ENCODE data around the gene ADGRE3.
"Not testable (repeated sequence)": the region's sequence is repeated elsewhere in the genome, so short reads cannot be mapped to it uniquely, and the experiment has no call there.

ADGRE3 gene

GRCh38 chr19:14629557-14629956 lies 45.1 kb downstream of the ADGRE3 start:
- TF ChIP-seq CTCF (IDR thresholded peaks at IDR 0.05; ENCODE audit: borderline replicate concordance, control extremely low read depth, extremely low read depth, insufficient read depth, missing control alignments) = no peak
- in situ Hi-C loops (cut with MboI; ENCODE audit: low sequenced_read_pairs, unreplicated experiment) = no loop called here
- DNase-seq (ENCODE audit: low spot score) = no peak

GRCh38 chr19:14624491-14624890 lies 50.2 kb downstream of the ADGRE3 start:
- in situ Hi-C loops (cut with MboI; ENCODE audit: low sequenced_read_pairs, unreplicated experiment); DNase-seq (ENCODE audit: low spot score): not testable (repeated sequence)

- in situ Hi-C loops (cut with MboI; ENCODE audit: low sequenced_read_pairs, unreplicated experiment) = no loop called here
- DNase-seq (ENCODE audit: low spot score) = no peak
- TF ChIP-seq CTCF (IDR thresholded peaks at IDR 0.05; ENCODE audit: borderline replicate concordance, control extremely low read depth, extremely low read depth, insufficient read depth, missing control alignments) = no peak
Observed at GRCh38 chr19:14619404-14619803, 55.2 kb downstream of the ADGRE3 start.

GRCh38 chr19:14616407-14616806 lies 58.2 kb downstream of the ADGRE3 start:
- TF ChIP-seq CTCF (IDR thresholded peaks at IDR 0.05; ENCODE audit: borderline replicate concordance, control extremely low read depth, extremely low read depth, insufficient read depth, missing control alignments) = no peak
- in situ Hi-C loops (cut with MboI; ENCODE audit: low sequenced_read_pairs, unreplicated experiment) = no loop called here
- no peak for DNase-seq (ENCODE audit: low spot score)

- DNase-seq (ENCODE audit: low spot score) = no peak
- TF ChIP-seq CTCF (IDR thresholded peaks at IDR 0.05; ENCODE audit: borderline replicate concordance, control extremely low read depth, extremely low read depth, insufficient read depth, missing control alignments) = no peak
- in situ Hi-C loops (cut with MboI; ENCODE audit: low sequenced_read_pairs, unreplicated experiment) = no loop called here
Observed at GRCh38 chr19:14615623-14616022, 59.0 kb downstream of the ADGRE3 start.

- in situ Hi-C loops (cut with MboI; ENCODE audit: low sequenced_read_pairs, unreplicated experiment) = no loop called here
- TF ChIP-seq CTCF (IDR thresholded peaks at IDR 0.05; ENCODE audit: borderline replicate concordance, control extremely low read depth, extremely low read depth, insufficient read depth, missing control alignments) = no peak
- DNase-seq (ENCODE audit: low spot score) = peak; percentile 67
Observed at GRCh38 chr19:14614099-14614412, 60.6 kb downstream of the ADGRE3 start.

GRCh38 chr19:14613399-14614098 lies 61.1 kb downstream of the ADGRE3 start:
- in situ Hi-C loops (cut with MboI; ENCODE audit: low sequenced_read_pairs, unreplicated experiment); DNase-seq (ENCODE audit: low spot score): not testable (repeated sequence)

GRCh38 chr19:14612657-14613056 lies 62.0 kb downstream of the ADGRE3 start:
- no peak for DNase-seq (ENCODE audit: low spot score)
- in situ Hi-C loops (cut with MboI; ENCODE audit: low sequenced_read_pairs, unreplicated experiment) = no loop called here
- TF ChIP-seq CTCF (IDR thresholded peaks at IDR 0.05; ENCODE audit: borderline replicate concordance, control extremely low read depth, extremely low read depth, insufficient read depth, missing control alignments) = no peak

- DNase-seq (ENCODE audit: low spot score); in situ Hi-C loops (cut with MboI; ENCODE audit: low sequenced_read_pairs, unreplicated experiment): not testable (repeated sequence)
Observed at GRCh38 chr19:14612242-14612641, 62.4 kb downstream of the ADGRE3 start.

Data from GM13976 (cell line).